Mesodermal cell (in vitro differentiated cells): ENCODE measurements around the gene LRCOL1.

Source experiments
- H3K27ac ChIP-seq: 2 replicates; pipeline ENCODE4 v1.7.0; 2013; ENCODE audit warnings: mild to moderate bottlenecking, low read depth, low read length, moderate library complexity; ENCODE audit not compliant: severe bottlenecking
- H3K36me3 ChIP-seq: 2 replicates; pipeline ENCODE4 v1.7.1; 2013; ENCODE audit warnings: mild to moderate bottlenecking, low read length, moderate library complexity; ENCODE audit not compliant: control insufficient read depth, insufficient read depth
- H3K4me1 ChIP-seq: one replicate; pipeline ENCODE4 v1.7.1; 2013; ENCODE audit warnings: mild to moderate bottlenecking, low read length; ENCODE audit not compliant: insufficient read depth, control insufficient read depth, poor library complexity, severe bottlenecking
- H3K4me3 ChIP-seq: 2 replicates; pipeline ENCODE4 v1.7.0; 2013; ENCODE audit warnings: low read length, control low read depth, mild to moderate bottlenecking; ENCODE audit not compliant: insufficient read depth, poor library complexity, severe bottlenecking; ENCODE audit errors: extremely low read depth
- H3K9me3 ChIP-seq: 2 replicates; pipeline ENCODE4 v1.7.1; 2013; ENCODE audit warnings: mild to moderate bottlenecking, low read length, moderate library complexity; ENCODE audit not compliant: control insufficient read depth
- WGBS, 2 experiments: methylation state at CpG; one replicate each; pipeline ENCODE4 v1.1.5; 2013; ENCODE audit warnings: missing lambda C conversion rate in 2 of 2; ENCODE audit not compliant: insufficient coverage in 2 of 2; 5-methylcytosine and 5-hydroxymethylcytosine counted together

LRCOL1 gene

GRCh38 chr12:132617135-132617701 lies 6.8 kb upstream of the LRCOL1 start:
- Histone ChIP-seq H3K9me3 (peaks cover 22% of the 10 kb centered on the region), H3K4me1 (no peaks in the 10 kb centered on the region), H3K4me3 (no peak overlapping the region), H3K36me3 (no peaks in the 10 kb centered on the region), H3K27ac (no peak overlapping the region)
- 88 to 90% methylated on average over 3 of the region's 4 CpGs for WGBS, 2 experiments

DNA sequence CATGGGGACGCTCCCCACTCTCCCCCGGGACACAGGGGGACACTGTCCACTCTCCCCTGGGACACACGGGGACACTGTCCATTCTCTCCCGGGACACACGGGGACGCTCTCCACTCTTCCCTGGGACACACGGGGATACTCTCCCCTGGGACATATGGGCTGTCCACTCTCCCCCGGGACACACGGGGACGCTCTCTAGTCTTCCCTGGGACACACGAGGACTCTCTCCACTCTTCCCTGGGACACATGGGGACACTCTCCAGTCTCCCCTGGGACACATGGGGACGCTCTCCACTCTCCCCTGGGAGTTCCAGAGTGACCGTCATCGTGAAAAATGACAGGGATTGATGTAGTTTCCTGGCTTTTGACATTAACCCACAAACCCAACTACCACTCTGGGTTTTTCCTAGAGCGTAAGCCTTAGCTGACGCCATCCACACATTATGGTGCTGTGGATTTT lies 5.2 kb upstream of the LRCOL1 start:
- WGBS, 2 experiments, result 66 to 75% methylated on average over 10 to 13 of the region's 16 CpGs
- Histone ChIP-seq H3K9me3 (peaks cover 25% of the 10 kb centered on the region), H3K27ac (no peak overlapping the region), H3K36me3 (no peaks in the 10 kb centered on the region), H3K4me1 (no peaks in the 10 kb centered on the region), H3K4me3 (no peak overlapping the region)

DNA sequence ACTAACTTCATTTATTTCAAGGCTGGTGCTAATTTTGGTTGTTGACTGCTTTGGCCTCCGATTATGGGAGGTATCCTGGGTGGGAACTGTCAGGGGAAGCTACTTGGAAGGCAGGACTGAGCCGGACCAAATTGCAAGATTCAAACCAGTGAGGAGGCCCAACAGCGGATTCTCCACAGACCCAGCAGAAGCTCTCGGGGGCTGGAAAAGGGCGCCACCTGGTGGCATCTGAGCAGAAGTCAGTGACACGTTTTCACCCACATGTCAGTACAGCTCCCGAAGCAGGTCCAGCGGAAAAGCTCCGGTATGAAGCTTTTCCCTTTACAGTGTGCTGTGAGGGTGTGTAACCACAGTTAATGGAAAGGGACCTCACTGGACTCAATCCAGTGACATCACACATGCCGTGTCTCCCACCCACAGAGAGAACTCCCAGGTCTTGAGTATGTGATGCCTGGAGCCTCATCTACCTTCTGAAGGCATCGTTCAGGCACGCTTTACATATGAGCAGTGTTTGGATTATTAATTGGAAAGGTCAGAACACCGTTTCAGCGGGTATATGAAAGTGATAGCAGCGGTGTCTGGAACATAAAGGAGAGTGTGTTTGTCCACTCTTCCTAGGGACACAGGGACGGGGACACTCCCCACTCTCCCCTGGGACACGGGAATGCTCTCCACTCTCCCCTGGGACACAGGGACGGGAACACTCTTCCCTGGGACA lies 4.6 kb upstream of the LRCOL1 start:
- Histone ChIP-seq H3K4me1 (no peaks in the 10 kb centered on the region), H3K9me3 (peaks cover 25% of the 10 kb centered on the region), H3K4me3 (no peak overlapping the region), H3K36me3 (no peaks in the 10 kb centered on the region), H3K27ac (no peak overlapping the region)
- 24 to 35% methylated on average over 12 to 13 of the region's 18 CpGs for WGBS, 2 experiments

DNA sequence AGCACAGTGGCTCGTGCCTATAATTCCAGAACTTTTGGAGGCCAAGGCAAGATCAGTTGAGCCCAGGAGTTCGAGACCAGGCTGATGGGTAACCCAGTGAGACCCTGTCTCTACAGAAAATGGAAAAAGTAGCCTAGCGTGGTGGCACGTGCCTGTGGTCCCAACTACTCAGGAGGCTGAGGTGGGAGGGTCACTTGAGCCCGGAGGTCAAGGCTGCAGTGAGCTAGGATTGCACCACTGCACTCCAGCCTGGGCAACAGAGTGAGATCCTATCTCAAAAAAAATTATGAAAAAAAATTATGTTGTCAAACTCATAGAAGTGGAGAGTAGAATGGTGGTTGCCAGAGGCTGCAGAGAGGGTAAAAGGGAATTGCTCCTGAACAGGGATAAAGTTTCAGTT lies 3.6 kb upstream of the LRCOL1 start:
- Histone ChIP-seq H3K4me3 (no peak overlapping the region), H3K9me3 (peaks cover 25% of the 10 kb centered on the region), H3K27ac (no peak overlapping the region), H3K36me3 (no peaks in the 10 kb centered on the region), H3K4me1 (no peaks in the 10 kb centered on the region)
- 70 to 73% methylated on average over 4 to 5 of the region's 5 CpGs for WGBS, 2 experiments

DNA sequence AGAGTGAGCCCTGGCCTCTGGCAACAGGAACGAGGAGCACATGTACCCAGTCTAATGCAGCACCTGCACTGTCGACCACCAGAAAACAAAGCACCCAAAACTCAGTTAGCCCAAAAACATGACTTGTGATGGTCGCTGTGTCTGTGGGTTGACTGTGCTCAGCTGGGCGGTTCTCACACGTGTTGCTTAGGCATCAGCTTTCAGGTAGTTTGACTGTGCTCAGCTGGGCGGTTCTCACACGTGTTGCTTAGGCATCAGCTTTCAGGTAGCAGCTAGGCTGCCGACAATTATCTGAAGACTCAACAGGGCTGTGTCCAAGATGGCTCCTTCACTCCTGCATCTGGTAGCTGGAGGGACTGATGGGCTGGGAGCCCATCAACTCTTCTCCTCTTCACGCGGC lies 1.2 kb upstream of the LRCOL1 start:
- Histone ChIP-seq H3K9me3 (peaks cover 12% of the 10 kb centered on the region), H3K36me3 (no peaks in the 10 kb centered on the region), H3K4me1 (no peaks in the 10 kb centered on the region), H3K27ac (no peak overlapping the region), H3K4me3 (no peak overlapping the region)
- 83 to 86% methylated on average over 8 to 9 of the region's 10 CpGs for WGBS, 2 experiments

- Histone ChIP-seq H3K27ac (no peak overlapping the region), H3K4me3 (no peak overlapping the region), H3K36me3 (no peaks in the 10 kb centered on the region), H3K9me3 (peaks cover 6% of the 10 kb centered on the region), H3K4me1 (no peaks in the 10 kb centered on the region)
- 83 to 84% methylated on average over 33 of the region's 33 CpGs for WGBS, 2 experiments
Measured at GRCh38 chr12:132610866-132611602, 652 bp upstream of the LRCOL1 start.

DNA sequence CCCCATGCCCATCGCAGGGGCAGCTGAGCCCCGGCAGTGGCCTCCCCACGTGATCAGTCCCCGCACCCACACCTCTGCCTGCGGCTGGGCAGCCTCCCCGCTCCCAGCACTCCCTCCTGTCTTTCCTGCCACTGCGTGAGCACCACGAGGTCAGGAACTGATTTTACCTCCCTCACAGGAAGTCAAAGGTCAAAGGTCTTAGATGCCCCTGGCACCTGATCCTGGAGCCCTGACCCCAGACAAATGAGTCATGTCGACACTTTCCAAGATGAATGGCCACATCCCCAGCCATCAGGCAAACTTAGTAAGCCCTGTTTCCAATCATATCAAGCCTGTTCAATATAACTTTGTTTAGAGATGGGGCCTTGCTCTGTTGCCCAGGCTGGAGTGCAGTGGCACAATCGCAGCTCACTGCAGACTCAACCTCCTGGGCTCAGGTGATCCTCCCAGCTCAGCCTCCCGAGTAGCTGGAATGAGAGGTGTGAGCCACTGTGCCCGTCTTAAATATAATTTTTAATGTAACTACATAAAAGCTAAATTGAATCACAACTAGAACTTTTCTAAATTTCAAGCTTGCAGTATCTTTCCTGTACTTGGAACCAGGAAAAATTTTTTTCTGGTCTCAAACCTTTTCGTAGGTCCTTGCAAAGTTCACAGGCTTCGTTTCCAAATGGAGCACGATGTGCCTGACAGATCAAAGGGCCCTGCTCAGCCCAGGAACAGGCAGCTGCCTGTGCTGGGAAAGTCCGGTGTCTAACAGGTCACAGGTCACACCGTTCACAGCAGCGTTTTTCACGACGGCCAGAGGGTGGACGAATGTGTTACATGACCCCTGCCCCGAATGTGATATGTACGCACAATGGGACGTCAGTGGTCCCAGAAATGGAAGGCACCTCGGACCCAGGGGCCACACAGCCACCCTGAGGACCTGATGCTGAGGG lies 1.9 kb downstream of the LRCOL1 start:
- H3K36me3 ChIP-seq, result no peaks in the 10 kb centered on the region
- H3K4me3 ChIP-seq, result no peak overlapping the region
- no peak overlapping the region for H3K27ac ChIP-seq
- 64 to 67% methylated on average over 23 to 24 of the region's 25 CpGs for WGBS, 2 experiments
- H3K4me1 ChIP-seq, result no peaks in the 10 kb centered on the region
- peaks cover 4% of the 10 kb centered on the region for H3K9me3 ChIP-seq

- H3K9me3 ChIP-seq, result peaks cover 4% of the 10 kb centered on the region
- no peaks in the 10 kb centered on the region for H3K4me1 ChIP-seq
- H3K36me3 ChIP-seq, result no peaks in the 10 kb centered on the region
- H3K27ac ChIP-seq, result no peak overlapping the region
- H3K4me3 ChIP-seq, result no peak overlapping the region
- WGBS, 2 experiments, result 76 to 80% methylated on average over 19 of the region's 19 CpGs
Measured at GRCh38 chr12:132606927-132607326, 3.5 kb downstream of the LRCOL1 start.

GRCh38 chr12:132606466-132606865 lies 3.9 kb downstream of the LRCOL1 start:
- no peaks in the 10 kb centered on the region for H3K36me3 ChIP-seq
- WGBS, 2 experiments, result 62 to 73% methylated on average over 16 of the region's 16 CpGs
- no peaks in the 10 kb centered on the region for H3K4me1 ChIP-seq
- H3K9me3 ChIP-seq, result peaks cover 3% of the 10 kb centered on the region
- no peak overlapping the region for H3K27ac ChIP-seq
- H3K4me3 ChIP-seq, result no peak overlapping the region

DNA sequence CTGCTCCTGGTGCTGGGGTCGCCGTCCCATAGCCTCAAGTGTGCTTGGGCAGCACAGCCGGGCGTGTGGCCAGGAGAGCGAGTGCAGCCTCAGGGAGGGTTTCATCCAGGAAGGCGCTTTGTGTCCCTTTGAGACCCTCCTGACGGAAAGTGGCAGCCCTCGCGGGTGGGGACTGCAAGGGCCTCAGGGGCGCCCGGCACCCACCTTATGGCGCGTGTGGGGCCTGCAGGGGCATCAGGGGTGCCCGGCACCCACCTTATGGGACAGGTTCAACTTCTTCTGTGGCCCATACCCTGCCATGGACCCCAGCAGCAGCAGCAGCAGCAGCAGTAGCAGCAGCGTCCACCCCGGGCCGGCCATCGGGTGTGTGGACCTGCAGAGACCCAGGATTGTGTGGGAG lies 4.5 kb downstream of the LRCOL1 start:
- Histone ChIP-seq H3K4me3 (no peak overlapping the region), H3K36me3 (no peaks in the 10 kb centered on the region), H3K27ac (no peak overlapping the region), H3K4me1 (no peaks in the 10 kb centered on the region), H3K9me3 (no peaks in the 10 kb centered on the region)
- WGBS, 2 experiments, result 80 to 88% methylated on average over 8 to 18 of the region's 18 CpGs
